Measurements from ENCODE around the gene ATP6V0A1.

DNA sequence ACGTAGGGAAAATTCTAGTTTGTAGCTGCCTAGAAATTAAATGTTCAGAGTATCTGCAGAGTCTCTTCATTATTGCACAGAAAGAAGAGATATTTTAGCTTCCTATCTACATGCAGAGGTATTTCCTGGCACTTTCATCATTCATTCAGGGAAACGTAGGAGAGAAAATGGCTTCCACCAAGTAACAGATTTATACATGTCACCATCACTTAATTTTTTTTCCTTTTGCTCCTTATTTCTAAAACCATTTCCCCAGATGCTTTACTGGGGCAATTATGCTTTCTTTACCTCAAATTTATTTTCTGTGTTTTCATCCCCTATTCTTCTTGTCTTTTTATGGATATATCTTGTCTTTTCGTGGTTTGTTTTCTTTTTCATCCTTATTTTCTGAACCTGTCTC, 18.5 kb downstream of the ATP6V0A1 start:
- no peak for TF ChIP-seq CTCF (IDR thresholded peaks at IDR 0.05; ENCODE audit: insufficient read depth, low read length)
- no peak for TF ChIP-seq POLR2AphosphoS5 (IDR thresholded peaks at IDR 0.05; ENCODE audit: low read depth)
- TF ChIP-seq GABPA (IDR thresholded peaks at IDR 0.05; ENCODE audit: low read depth) = no peak
- TF ChIP-seq REST (IDR thresholded peaks at IDR 0.05; ENCODE audit: insufficient replicate concordance, low read depth) = no peak
- no peak for TF ChIP-seq SPI1 (IDR thresholded peaks at IDR 0.05; ENCODE audit: borderline replicate concordance, low read depth)
